LoVo (cell line): ENCODE data around the gene GJB6.

Experiments used
- DNase-seq: peaks from one replicate; pipeline ENCODE4 v3.0.0-alpha.2; 2016; ENCODE audit warnings: low spot score

Gene GJB6

GRCh38 chr13:20186771-20187170 lies 45.3 kb downstream of the GJB6 start:
- DNase-seq: no peak

DNA sequence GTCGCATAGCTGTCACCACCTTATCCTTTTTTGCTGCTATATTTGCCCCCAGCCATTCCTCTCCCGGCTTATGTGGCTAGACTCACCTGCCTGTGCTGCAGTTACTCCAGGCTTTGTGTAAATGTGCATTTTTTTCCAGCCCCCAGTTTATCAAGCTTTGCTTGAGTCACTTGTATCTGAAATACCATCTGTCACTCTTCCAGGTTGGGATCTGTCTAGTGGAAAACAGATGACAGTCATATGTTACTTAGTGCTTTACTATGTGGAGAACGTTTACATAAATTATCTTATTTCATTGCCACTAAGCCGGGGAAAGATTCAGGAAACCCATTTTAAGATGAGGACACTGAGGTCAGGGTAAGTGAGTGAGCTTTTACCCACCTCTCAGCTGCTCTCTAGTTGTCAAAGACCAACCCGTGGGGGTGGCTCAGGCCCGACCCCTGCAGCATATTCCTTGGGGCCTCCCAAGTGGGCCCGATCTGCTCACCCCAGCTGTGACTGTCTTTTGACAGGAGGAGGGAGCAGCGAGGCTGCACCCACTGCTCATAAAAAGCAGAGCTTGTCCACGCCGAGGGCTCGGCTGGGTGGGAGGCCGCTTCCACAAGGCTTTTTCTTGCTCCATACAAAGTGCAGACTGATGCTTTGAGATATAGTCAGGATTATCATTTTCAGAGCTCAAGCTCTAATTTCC lies 46.6 kb downstream of the GJB6 start:
- DNase-seq: no peak

DNA sequence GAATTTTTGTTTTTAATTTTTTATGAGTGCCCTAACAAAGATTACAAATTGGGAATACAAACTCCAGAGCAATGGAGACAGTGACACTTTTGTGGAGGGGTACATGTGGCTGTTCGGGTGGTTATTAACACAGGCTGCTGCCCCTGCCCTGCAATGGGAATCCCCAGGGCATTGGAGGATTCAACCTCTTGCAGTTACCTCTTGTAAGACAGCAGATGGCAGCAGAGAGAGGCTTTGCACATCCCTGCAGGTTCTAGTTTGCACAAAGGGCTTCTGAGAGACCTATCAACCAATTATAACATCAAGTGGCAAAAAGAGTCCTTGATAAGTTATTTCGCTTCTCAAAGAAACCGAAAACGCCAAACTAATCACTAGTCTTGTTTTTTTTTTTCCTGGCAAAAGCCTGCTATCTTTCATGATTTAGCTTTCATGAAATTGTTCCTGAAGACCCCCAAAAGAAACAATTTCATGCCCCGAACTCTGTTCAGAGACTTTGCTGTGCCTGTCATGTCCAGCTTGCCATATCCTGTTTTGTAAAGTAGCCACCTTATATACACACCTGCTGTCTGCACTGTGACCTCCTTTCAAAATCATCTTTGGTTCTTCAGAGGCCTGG lies 49.8 kb downstream of the GJB6 start:
- peak; percentile 76 for DNase-seq

- no peak for DNase-seq
These were observed 50.9 kb downstream of the GJB6 start for GRCh38 chr13:20181188-20181587.

DNA sequence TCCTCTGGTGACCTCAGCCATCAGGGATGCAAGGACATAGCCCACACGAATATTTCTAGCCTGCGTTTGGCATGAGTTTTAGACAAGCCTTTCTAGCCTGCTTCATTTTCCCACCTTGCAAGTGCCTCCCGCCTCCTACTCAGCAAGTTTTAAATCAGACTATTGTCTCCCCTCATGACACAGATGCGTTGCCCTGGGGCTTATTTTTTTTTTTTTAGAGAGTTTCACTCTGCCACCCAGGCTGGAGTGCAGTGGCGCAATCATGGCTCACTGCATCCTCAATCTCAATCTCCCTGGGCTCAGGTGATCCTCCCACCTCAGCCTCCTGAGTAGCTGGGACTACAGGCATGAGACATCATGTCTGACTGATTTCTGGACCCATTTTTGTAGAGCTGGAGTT lies 54.0 kb downstream of the GJB6 start:
- DNase-seq: no peak

GRCh38 chr13:20177049-20177831 lies 54.9 kb downstream of the GJB6 start:
- no peak for DNase-seq

- DNase-seq: no peak
These were observed 56.0 kb downstream of the GJB6 start for GRCh38 chr13:20175907-20176652.

DNA sequence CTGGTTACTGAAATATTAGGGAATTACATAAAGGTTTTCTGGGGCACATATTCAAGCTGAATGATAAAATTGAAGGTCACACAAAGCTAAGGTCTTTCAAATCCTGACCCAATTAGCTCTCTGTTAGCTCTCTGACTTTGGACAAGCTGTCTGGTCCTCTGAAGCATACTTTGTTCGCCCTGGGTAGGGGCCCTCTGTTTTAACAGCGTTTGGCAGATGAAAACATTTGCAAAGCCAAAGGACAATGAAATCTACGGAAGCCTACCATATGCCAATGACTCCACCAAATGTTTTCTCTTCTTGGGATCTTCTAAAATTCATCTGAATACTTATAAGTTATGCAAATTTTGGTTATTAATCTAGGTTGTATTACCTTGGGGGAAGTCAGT lies 56.7 kb downstream of the GJB6 start:
- no peak for DNase-seq

DNA sequence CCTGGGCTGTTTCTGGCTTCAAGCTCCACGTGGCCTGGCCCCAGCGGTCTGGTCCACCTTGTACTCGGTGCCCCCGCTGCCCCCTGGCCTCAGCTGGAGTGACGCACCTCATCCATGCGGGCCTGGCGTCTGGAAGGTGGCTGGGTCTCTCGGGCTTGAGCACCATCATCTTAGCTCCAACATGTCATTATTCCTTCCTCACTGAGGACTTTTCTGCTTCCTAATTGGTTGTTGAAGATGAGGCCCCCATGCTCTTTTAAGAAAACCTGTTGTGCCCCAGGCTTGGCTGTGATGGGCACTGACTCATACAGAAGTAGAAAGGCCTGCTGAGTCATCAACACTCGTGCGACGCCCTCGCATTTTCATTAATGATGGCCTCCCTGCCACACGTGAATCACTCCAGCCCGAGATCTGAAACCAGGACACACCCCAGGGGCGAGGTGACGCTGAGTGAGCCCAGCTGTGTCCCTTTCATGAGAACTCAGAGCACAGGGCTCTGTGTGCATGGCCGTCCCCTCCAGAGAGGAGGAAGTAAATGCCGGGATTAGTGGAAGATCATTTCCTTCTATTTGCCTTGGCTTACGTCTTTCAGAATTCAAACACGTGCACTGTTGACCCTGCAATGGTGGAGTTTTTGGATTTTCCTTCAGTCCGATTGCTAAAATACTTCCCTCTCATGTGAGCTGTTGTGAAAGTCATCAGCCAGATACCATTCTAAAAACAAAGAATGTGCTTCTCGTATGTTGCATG lies 57.3 kb downstream of the GJB6 start:
- DNase-seq: peak; percentile 93

- DNase-seq: no peak
These were observed 58.9 kb downstream of the GJB6 start for GRCh38 chr13:20173116-20173746.
